ENCODE measurements around the gene PRSS38. TPM values are rescaled to one million over a fixed set of nuclear protein-coding genes. Genes with fewer than 3 reads are reported as not detected.

Gene PRSS38
- total RNA-seq, 2 donors from 2014 or later = not detected

- Mint-ChIP-seq H3K27ac (no peak overlapping the region), H3K4me1 (no peaks in the 10 kb centered on the region), H3K9me3 (peaks cover 22% of the 10 kb centered on the region), H3K4me3 (no peak overlapping the region), H3K27me3 (ENCODE audit: insufficient read depth) (peaks cover 8% of the 10 kb centered on the region), H3K36me3 (ENCODE audit: low read depth) (no peaks in the 10 kb centered on the region)
- no peak for DNase-seq
- Histone ChIP-seq H3K4me1 (ENCODE audit: control insufficient read depth, insufficient read depth, low read length) (no peaks in the 10 kb centered on the region), H3K9me3 (ENCODE audit: control insufficient read depth, low read length) (peaks cover 5% of the 10 kb centered on the region), H3K36me3 (ENCODE audit: control insufficient read depth, insufficient read depth, low read length) (no peaks in the 10 kb centered on the region), H3K4me3 (ENCODE audit: low read length) (no peak overlapping the region), H3K27me3 (ENCODE audit: control insufficient read depth, insufficient read depth, low read length, poor library complexity, severe bottlenecking) (peaks cover 8% of the 10 kb centered on the region), H3K9ac (ENCODE audit: extremely low read depth, low read length, poor library complexity, severe bottlenecking) (no peak overlapping the region), H3K27ac (ENCODE audit: low read depth, low read length) (no peak overlapping the region)
- WGBS, 2 experiments (ENCODE audit: insufficient coverage in 1 of 2, insufficient read length in 1 of 2) = 100% methylated on average over 1 of the region's 1 CpG; no CpG with 5 or more reads in 1 of the 2 experiments
- TF ChIP-seq CTCF (conservative IDR thresholded peaks at IDR 0.05) = no peak
Measured at GRCh38 chr1:227808566-227808965, 6.9 kb upstream of the PRSS38 start.

GRCh38 chr1:227809026-227809425 is 6.4 kb upstream of the PRSS38 start:
- Mint-ChIP-seq H3K9me3 (peaks cover 27% of the 10 kb centered on the region), H3K27me3 (ENCODE audit: insufficient read depth) (peaks cover 7% of the 10 kb centered on the region), H3K4me3 (no peak overlapping the region), H3K36me3 (ENCODE audit: low read depth) (no peaks in the 10 kb centered on the region), H3K27ac (no peak overlapping the region), H3K4me1 (no peaks in the 10 kb centered on the region)
- DNase-seq = no peak
- TF ChIP-seq CTCF (conservative IDR thresholded peaks at IDR 0.05) = no peak
- Histone ChIP-seq H3K27ac (ENCODE audit: low read depth, low read length) (no peak overlapping the region), H3K27me3 (ENCODE audit: control insufficient read depth, insufficient read depth, low read length, poor library complexity, severe bottlenecking) (peaks cover 8% of the 10 kb centered on the region), H3K36me3 (ENCODE audit: control insufficient read depth, insufficient read depth, low read length) (no peaks in the 10 kb centered on the region), H3K4me1 (ENCODE audit: control insufficient read depth, insufficient read depth, low read length) (no peaks in the 10 kb centered on the region), H3K9ac (ENCODE audit: extremely low read depth, low read length, poor library complexity, severe bottlenecking) (no peak overlapping the region), H3K4me3 (ENCODE audit: low read length) (no peak overlapping the region), H3K9me3 (ENCODE audit: control insufficient read depth, low read length) (peaks cover 9% of the 10 kb centered on the region)
- WGBS, 2 experiments (ENCODE audit: insufficient coverage in 1 of 2, insufficient read length in 1 of 2) = no CpG with 5 or more reads among the region's 2 CpGs

GRCh38 chr1:227813962-227814361 is 1.5 kb upstream of the PRSS38 start:
- H3K27me3 Mint-ChIP-seq (ENCODE audit: insufficient read depth) = no peaks in the 10 kb centered on the region
- no peaks in the 10 kb centered on the region for H3K4me1 Mint-ChIP-seq
- H3K9me3 Mint-ChIP-seq = peaks cover 51% of the 10 kb centered on the region
- H3K9me3 ChIP-seq (ENCODE audit: control insufficient read depth, low read length) = peaks cover 14% of the 10 kb centered on the region
- no peak for TF ChIP-seq CTCF (conservative IDR thresholded peaks at IDR 0.05)
- H3K27ac ChIP-seq (ENCODE audit: low read depth, low read length) = no peak overlapping the region
- H3K27ac Mint-ChIP-seq = no peak overlapping the region
- no peaks in the 10 kb centered on the region for H3K36me3 Mint-ChIP-seq (ENCODE audit: low read depth)
- no peaks in the 10 kb centered on the region for H3K4me1 ChIP-seq (ENCODE audit: control insufficient read depth, insufficient read depth, low read length)
- H3K36me3 ChIP-seq (ENCODE audit: control insufficient read depth, insufficient read depth, low read length) = no peaks in the 10 kb centered on the region
- H3K4me3 ChIP-seq (ENCODE audit: low read length) = no peak overlapping the region
- H3K9ac ChIP-seq (ENCODE audit: extremely low read depth, low read length, poor library complexity, severe bottlenecking) = no peak overlapping the region
- WGBS, 2 experiments (ENCODE audit: insufficient coverage in 1 of 2, insufficient read length in 1 of 2) = 98 to 100% methylated on average over 2 of the region's 2 CpGs
- no peak overlapping the region for H3K4me3 Mint-ChIP-seq
- no peaks in the 10 kb centered on the region for H3K27me3 ChIP-seq (ENCODE audit: control insufficient read depth, insufficient read depth, low read length, poor library complexity, severe bottlenecking)
- no peak for DNase-seq
